ENCODE data around the gene RLF. TPM values are rescaled to one million over a fixed set of nuclear protein-coding genes. Genes with fewer than 3 reads are reported as not detected.
A peak's percentile ranks its signal among the peaks of the same experiment; 100 is the strongest.

RLF gene
- total RNA-seq, 2 experiments from 2014 or later: 42.7 to 44.8 TPM

DNA sequence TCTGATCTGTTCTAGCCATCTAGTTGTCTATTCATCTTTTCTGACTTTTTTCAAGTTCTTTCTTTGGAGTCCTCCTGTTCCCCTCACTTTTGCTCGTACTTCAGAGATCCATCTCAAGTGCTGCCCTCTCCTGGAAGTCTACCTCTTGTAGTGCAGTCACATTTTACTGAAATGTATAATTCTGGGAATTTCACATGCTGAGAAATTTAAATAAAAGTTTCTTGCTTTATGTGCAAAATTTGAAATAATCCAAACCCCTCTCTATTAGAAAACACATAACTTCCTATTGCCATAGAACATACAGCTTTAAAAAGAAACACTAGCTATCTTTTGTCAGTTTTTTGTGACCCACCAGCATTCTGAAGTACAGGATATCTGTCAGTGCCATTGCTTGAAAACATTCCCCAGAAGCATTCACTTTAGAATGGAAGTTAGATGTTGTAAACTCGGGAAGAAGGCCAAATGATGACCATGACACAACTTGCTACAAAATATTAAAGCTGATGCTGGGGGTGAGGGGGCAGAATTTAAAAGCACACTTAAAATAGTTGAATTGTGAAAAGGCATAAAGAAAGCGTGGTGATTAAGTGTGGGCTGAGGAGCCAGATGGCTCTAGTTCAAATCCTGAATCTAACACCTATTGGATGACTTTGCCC is 22.0 kb downstream of the RLF start:
- TF ChIP-seq, protein P1, sequence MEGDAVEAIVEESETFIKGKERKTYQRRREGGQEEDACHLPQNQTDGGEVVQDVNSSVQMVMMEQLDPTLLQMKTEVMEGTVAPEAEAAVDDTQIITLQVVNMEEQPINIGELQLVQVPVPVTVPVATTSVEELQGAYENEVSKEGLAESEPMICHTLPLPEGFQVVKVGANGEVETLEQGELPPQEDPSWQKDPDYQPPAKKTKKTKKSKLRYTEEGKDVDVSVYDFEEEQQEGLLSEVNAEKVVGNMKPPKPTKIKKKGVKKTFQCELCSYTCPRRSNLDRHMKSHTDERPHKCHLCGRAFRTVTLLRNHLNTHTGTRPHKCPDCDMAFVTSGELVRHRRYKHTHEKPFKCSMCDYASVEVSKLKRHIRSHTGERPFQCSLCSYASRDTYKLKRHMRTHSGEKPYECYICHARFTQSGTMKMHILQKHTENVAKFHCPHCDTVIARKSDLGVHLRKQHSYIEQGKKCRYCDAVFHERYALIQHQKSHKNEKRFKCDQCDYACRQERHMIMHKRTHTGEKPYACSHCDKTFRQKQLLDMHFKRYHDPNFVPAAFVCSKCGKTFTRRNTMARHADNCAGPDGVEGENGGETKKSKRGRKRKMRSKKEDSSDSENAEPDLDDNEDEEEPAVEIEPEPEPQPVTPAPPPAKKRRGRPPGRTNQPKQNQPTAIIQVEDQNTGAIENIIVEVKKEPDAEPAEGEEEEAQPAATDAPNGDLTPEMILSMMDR (IDR thresholded peaks at IDR 0.05): peak; percentile 44
- H3K27me3 Mint-ChIP-seq: no peaks in the 10 kb centered on the region
- Histone ChIP-seq H3K27ac (ENCODE audit: low read depth in 1 of 2, low read length in 2 of 2) (no peak overlapping the region), H3K27me3 (ENCODE audit: control insufficient read depth in 1 of 2, insufficient read depth in 2 of 2, low read length in 2 of 2) (no peaks in the 10 kb centered on the region), H3K4me1 (ENCODE audit: insufficient read depth, low read length) (peaks cover 25% of the 10 kb centered on the region), H3K4me3 (ENCODE audit: low read length) (no peak overlapping the region), H3K36me3 (ENCODE audit: insufficient read depth, low read length) (no peaks in the 10 kb centered on the region), H3K9me3 (ENCODE audit: control insufficient read depth in 1 of 2, insufficient read depth in 1 of 2, low read length in 2 of 2) (no peaks in the 10 kb centered on the region)
- ATAC-seq (ENCODE audit: poor library complexity): peak; percentile 54
- POLR2A ChIA-PET: interaction anchor here (1.2 kb wide), 1 partner anchor 47 kb away, joined by 3 read pairs; no protein-coding TSS in a partner anchor
- H3K36me3 Mint-ChIP-seq (ENCODE audit: low read depth): peaks cover 14% of the 10 kb centered on the region
- intact Hi-C loops (cut with DNase I, micrococcal nuclease): loop anchor here in 1 of 2 experiments (2.0 kb wide), 1 partner anchor 30 kb away; no protein-coding TSS in a partner anchor
- CTCF ChIA-PET: interaction anchor here (0.9 to 3.3 kb wide), 4 partner anchors 13 to 222 kb away, joined by 3 to 18 read pairs (median 5); no protein-coding TSS in a partner anchor
- no peaks in the 10 kb centered on the region for H3K9me3 Mint-ChIP-seq
- H3K27ac Mint-ChIP-seq: peak overlapping the region; percentile 3
- H3K4me1 Mint-ChIP-seq (ENCODE audit: low read depth): peaks cover 82% of the 10 kb centered on the region
- H3K4me3 Mint-ChIP-seq: no peak overlapping the region
- DNase-seq: peak in 4 of 14 experiments; percentile 27 to 56 (median 41)

DNA sequence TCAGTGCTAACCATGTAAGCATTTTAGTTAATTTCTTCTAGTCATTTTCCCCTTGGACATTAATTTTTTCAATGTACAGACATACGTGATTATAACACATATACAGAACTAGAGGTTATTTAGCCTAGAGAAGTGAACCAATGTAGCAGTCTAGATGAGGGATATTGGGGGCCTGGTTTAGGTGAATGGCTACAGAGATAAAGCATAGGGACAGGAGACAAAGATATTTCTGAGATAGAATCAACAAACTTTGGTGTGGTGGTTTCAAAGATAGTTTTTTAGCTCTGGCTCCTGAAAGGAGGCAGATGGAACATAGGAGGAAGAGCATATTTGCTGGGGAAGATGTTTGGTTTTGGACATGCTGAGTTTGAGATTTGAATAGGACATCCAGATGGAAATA is 23.0 kb downstream of the RLF start:
- CTCF ChIA-PET: interaction anchor here (1.1 to 3.3 kb wide), 2 partner anchors 31 to 40 kb away, joined by 4 to 18 read pairs; no protein-coding TSS in a partner anchor
- no peak for ATAC-seq (ENCODE audit: poor library complexity)
- Histone ChIP-seq H3K27ac (ENCODE audit: low read depth in 1 of 2, low read length in 2 of 2) (no peak overlapping the region), H3K4me3 (ENCODE audit: low read length) (no peak overlapping the region), H3K4me1 (ENCODE audit: insufficient read depth, low read length) (peaks cover 19% of the 10 kb centered on the region), H3K27me3 (ENCODE audit: control insufficient read depth in 1 of 2, insufficient read depth in 2 of 2, low read length in 2 of 2) (no peaks in the 10 kb centered on the region), H3K9me3 (ENCODE audit: control insufficient read depth in 1 of 2, insufficient read depth in 1 of 2, low read length in 2 of 2) (no peaks in the 10 kb centered on the region), H3K36me3 (ENCODE audit: insufficient read depth, low read length) (peaks cover 7% of the 10 kb centered on the region)
- POLR2A ChIA-PET: no interaction called here
- peak overlapping the region; percentile 8 for H3K27ac Mint-ChIP-seq
- TF ChIP-seq, protein P1 (IDR thresholded peaks at IDR 0.05): no peak
- no peak for DNase-seq
- H3K9me3 Mint-ChIP-seq: no peaks in the 10 kb centered on the region
- intact Hi-C loops (cut with DNase I, micrococcal nuclease): no loop called here
- H3K4me3 Mint-ChIP-seq: no peak overlapping the region
- H3K36me3 Mint-ChIP-seq (ENCODE audit: low read depth): peaks cover 19% of the 10 kb centered on the region
- H3K4me1 Mint-ChIP-seq (ENCODE audit: low read depth): peaks cover 78% of the 10 kb centered on the region
- no peaks in the 10 kb centered on the region for H3K27me3 Mint-ChIP-seq

DNA sequence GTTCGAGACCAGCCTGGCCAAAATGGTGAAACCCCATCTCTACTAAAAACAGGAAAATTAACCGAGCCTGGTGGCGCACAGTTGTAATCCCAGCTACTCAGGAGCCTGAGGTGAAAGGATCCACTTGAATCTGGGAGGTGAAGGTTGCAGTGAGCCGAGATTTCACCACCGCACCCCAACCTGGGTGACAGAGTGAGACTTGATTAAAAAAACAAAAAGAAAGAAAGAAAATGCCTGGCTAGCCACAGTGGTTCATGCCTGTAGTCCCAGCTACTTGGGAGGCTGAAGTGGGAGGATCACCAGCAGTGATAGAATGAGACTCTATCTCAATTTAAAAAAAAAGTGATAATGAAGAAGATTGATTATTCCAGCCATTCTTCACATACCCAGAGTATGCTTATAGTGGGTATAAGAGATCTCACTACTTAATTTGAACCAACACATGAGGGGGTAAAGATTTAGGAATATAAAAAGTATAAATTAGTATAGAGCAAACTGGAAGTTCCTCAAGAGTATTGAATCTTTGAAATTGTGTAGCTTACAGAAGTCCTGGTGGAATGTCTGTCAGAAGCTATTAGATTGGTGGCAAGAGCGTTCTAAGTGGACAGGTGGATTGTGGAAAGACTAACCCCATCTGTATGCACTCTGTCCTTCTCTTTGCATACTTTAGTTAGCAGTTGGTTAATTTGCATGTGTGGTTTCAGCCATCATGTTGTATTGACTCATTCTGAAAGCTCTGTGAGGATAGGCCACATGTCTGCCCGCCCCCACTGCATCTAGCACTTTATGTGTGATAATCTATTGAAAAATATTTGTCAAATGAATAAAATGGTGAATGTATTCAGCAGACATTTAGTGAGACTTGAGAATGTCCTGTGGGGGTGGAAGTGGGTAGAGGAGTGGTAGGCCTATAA is 25.0 kb downstream of the RLF start:
- no peaks in the 10 kb centered on the region for H3K27me3 Mint-ChIP-seq
- ATAC-seq (ENCODE audit: poor library complexity) (peak; percentile 66), DNase-seq (peak in 5 of 14 experiments; percentile 3 to 40 (median 31))
- peak overlapping the region; percentile 47 for H3K27ac Mint-ChIP-seq
- POLR2A ChIA-PET: interaction anchor here (1.0 kb wide), 1 partner anchor 199 kb away, joined by 3 read pairs; no protein-coding TSS in a partner anchor
- no peaks in the 10 kb centered on the region for H3K9me3 Mint-ChIP-seq
- Histone ChIP-seq H3K4me1 (ENCODE audit: insufficient read depth, low read length) (peaks cover 19% of the 10 kb centered on the region), H3K9me3 (ENCODE audit: control insufficient read depth in 1 of 2, insufficient read depth in 1 of 2, low read length in 2 of 2) (no peaks in the 10 kb centered on the region), H3K27ac (ENCODE audit: low read depth in 1 of 2, low read length in 2 of 2) (no peak overlapping the region), H3K4me3 (ENCODE audit: low read length) (no peak overlapping the region), H3K27me3 (ENCODE audit: control insufficient read depth in 1 of 2, insufficient read depth in 2 of 2, low read length in 2 of 2) (no peaks in the 10 kb centered on the region), H3K36me3 (ENCODE audit: insufficient read depth, low read length) (peaks cover 27% of the 10 kb centered on the region)
- no peak overlapping the region for H3K4me3 Mint-ChIP-seq
- H3K36me3 Mint-ChIP-seq (ENCODE audit: low read depth): peaks cover 34% of the 10 kb centered on the region
- CTCF ChIA-PET: interaction anchor here (0.8 to 0.9 kb wide), 2 partner anchors 93 to 153 kb away, joined by 3 read pairs; no protein-coding TSS in a partner anchor
- peaks cover 71% of the 10 kb centered on the region for H3K4me1 Mint-ChIP-seq (ENCODE audit: low read depth)
- intact Hi-C loops (cut with DNase I, micrococcal nuclease): no loop called here
- TF ChIP-seq, protein P1 (IDR thresholded peaks at IDR 0.05): no peak

Data from CD4-positive, alpha-beta T cell (primary cell).